ENCODE results near the gene CCDC12. TPM values are rescaled to one million over a fixed set of nuclear protein-coding genes. Genes with fewer than 3 reads are reported as not detected.

The CCDC12 gene
- total RNA-seq: 10 to 100 TPM; 46.7 to 47.8 TPM
- 44.4 TPM for polyA plus RNA-seq (2013, experiment 1 of 2)
- polyA plus RNA-seq (2013, experiment 2 of 2): 41.1 TPM
- long read RNA-seq, experiment 1, partial matches to known transcripts: 11 of 15 reads
- long read RNA-seq, experiment 1, other reads (novel, unspliced or antisense): 4 of 15 reads
- long read RNA-seq, experiment 2, partial matches to known transcripts: 30 of 34 reads
- long read RNA-seq, experiment 2, other reads (novel, unspliced or antisense): 3 of 34 reads
- long read RNA-seq, experiment 3, partial matches to known transcripts: 18 of 28 reads
- long read RNA-seq, experiment 3, other reads (novel, unspliced or antisense): 4 of 28 reads
- long read RNA-seq, experiment 4, partial matches to known transcripts: 107 of 126 reads
- long read RNA-seq, experiment 4, other reads (novel, unspliced or antisense): 17 of 126 reads

DNA sequence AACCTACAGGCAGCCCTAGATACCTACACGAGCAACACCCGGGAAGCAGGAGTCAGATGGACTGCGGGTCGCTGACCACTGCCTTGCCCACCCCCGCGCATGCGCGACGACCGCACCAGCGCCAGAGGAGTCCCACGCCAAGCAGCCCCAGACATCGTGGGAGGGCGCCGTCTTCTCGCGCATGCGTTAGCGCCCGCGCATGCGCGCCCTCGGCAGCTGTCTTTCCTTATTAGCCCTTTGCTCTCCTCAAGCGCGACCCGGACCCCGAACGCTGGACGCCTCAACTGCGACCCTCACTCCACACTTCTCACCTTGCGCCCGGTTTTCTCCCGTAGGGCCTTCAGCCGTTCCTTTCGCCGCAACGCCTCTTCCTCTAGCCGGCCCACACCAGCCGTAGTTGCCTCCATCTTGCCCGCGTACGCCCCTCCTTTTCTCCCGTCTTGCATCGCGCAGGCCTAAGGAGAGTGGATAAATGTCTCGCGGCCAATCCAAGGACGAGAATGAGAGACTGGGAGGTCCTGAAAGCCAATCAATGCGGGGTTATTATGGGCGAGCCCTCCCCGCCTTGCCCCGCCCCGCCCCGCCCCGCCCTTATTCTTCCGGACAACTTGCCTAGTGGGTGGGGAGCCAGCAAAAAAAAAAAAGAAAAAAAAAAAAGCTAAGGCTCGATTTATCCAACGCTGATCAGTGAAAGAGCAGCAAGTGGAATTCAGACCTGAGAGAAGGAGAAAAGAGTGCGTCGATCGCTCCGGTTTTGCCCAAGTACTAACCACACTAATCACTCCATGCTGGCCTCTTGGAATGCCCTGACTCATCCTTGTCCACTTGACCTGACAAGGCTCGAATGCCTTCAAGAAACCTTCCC, at the start of gene CCDC12:
CCDC12 (minus strand) TSS at position 420 of the 865 bp plus-strand sequence; CDS start at position 407, 13 bp downstream.
- peak; percentile 99 for DNase-seq
- no peaks in the 10 kb centered on the region for H3K9me3 ChIP-seq (ENCODE audit: control insufficient read depth, low read length)
- Mint-ChIP-seq H3K9me3 (no peaks in the 10 kb centered on the region), H3K4me3 (peak within 1 kb of the TSS; percentile 91), H3K27ac (peak within 1 kb of the TSS; percentile 98), H3K4me1 (peaks cover 16% of the 10 kb centered on the region), H3K36me3 (ENCODE audit: low read depth) (peaks cover 16% of the 10 kb centered on the region), H3K27me3 (ENCODE audit: insufficient read depth) (peaks cover 3% of the 10 kb centered on the region)
- TF ChIP-seq, protein P1, sequence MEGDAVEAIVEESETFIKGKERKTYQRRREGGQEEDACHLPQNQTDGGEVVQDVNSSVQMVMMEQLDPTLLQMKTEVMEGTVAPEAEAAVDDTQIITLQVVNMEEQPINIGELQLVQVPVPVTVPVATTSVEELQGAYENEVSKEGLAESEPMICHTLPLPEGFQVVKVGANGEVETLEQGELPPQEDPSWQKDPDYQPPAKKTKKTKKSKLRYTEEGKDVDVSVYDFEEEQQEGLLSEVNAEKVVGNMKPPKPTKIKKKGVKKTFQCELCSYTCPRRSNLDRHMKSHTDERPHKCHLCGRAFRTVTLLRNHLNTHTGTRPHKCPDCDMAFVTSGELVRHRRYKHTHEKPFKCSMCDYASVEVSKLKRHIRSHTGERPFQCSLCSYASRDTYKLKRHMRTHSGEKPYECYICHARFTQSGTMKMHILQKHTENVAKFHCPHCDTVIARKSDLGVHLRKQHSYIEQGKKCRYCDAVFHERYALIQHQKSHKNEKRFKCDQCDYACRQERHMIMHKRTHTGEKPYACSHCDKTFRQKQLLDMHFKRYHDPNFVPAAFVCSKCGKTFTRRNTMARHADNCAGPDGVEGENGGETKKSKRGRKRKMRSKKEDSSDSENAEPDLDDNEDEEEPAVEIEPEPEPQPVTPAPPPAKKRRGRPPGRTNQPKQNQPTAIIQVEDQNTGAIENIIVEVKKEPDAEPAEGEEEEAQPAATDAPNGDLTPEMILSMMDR (conservative IDR thresholded peaks at IDR 0.05): no peak
- WGBS, 2 experiments (ENCODE audit: insufficient coverage in 1 of 2, insufficient read length in 1 of 2): 1% methylated on average over 29 to 64 of the region's 64 CpGs
- H3K27ac ChIP-seq (ENCODE audit: low read depth, low read length): peak within 1 kb of the TSS; percentile 88
- peaks cover 18% of the 10 kb centered on the region for H3K36me3 ChIP-seq (ENCODE audit: control insufficient read depth, insufficient read depth, low read length)
- peak within 1 kb of the TSS; percentile 85 for H3K4me3 ChIP-seq (ENCODE audit: low read length)
- peaks cover 4% of the 10 kb centered on the region for H3K4me1 ChIP-seq (ENCODE audit: control insufficient read depth, insufficient read depth, low read length)
- peak within 1 kb of the TSS; percentile 91 for H3K9ac ChIP-seq (ENCODE audit: extremely low read depth, low read length, poor library complexity, severe bottlenecking)
- H3K27me3 ChIP-seq (ENCODE audit: control insufficient read depth, insufficient read depth, low read length, poor library complexity, severe bottlenecking): no peaks in the 10 kb centered on the region

DNA sequence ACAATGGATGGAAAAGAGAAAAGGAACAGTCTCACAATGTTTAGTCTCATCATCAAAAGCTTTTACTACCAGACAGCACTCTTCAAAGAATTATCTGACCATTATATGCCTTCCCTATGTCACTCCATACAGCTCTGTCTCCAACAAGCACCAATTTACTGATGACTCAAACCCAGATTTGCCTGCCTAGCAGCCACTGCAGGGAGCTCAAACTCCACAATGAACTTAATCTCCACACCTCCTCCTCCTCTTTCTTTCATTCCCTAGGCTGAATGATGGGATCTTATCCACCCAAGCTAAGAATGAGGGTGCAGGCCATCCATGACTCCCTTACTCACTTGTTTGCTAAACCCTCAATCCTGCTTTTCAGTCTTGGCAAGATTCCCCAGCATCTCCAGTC, 48.4 kb upstream of the CCDC12 start:
- H3K27ac Mint-ChIP-seq: peak overlapping the region; percentile 52
- peak; percentile 73 for DNase-seq
- no peaks in the 10 kb centered on the region for H3K27me3 ChIP-seq (ENCODE audit: control insufficient read depth, insufficient read depth, low read length, poor library complexity, severe bottlenecking)
- H3K4me1 Mint-ChIP-seq: peaks cover 33% of the 10 kb centered on the region
- peaks cover 12% of the 10 kb centered on the region for H3K4me1 ChIP-seq (ENCODE audit: control insufficient read depth, insufficient read depth, low read length)
- H3K36me3 ChIP-seq (ENCODE audit: control insufficient read depth, insufficient read depth, low read length): peaks cover 5% of the 10 kb centered on the region
- H3K4me3 Mint-ChIP-seq: no peak overlapping the region
- no peaks in the 10 kb centered on the region for H3K9me3 Mint-ChIP-seq
- H3K4me3 ChIP-seq (ENCODE audit: low read length): peak overlapping the region; percentile 50
- TF ChIP-seq, protein P1 (conservative IDR thresholded peaks at IDR 0.05): peak; percentile 32
- H3K9ac ChIP-seq (ENCODE audit: extremely low read depth, low read length, poor library complexity, severe bottlenecking): no peak overlapping the region
- H3K36me3 Mint-ChIP-seq (ENCODE audit: low read depth): peaks cover 24% of the 10 kb centered on the region
- H3K27me3 Mint-ChIP-seq (ENCODE audit: insufficient read depth): no peaks in the 10 kb centered on the region
- H3K9me3 ChIP-seq (ENCODE audit: control insufficient read depth, low read length): no peaks in the 10 kb centered on the region
- no peak overlapping the region for H3K27ac ChIP-seq (ENCODE audit: low read depth, low read length)

DNA sequence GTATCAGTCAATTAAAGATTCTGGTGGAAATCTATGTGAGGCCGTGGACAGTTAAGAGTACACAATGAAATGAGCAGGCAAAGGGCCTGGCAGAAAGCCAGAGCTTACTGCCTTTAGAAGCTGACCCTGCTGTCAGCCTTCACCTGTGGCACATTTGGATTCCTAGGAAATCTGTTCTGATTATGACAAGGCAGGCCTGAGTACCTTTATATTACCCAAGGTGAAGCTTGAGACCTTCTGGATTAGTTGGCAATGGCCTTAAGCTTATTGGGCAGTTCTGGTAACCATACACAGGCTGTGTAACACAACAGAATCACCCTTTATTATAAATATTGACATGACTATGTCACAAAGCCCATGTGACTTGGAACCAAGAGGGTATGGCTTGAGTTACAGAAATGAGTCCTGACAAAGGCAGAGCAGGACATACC, 46.1 kb upstream of the CCDC12 start:
- WGBS, 2 experiments (ENCODE audit: insufficient coverage in 1 of 2, insufficient read length in 1 of 2): 90 to 100% methylated on average over 1 of the region's 1 CpG
- Mint-ChIP-seq H3K27ac (peak overlapping the region; percentile 33), H3K27me3 (ENCODE audit: insufficient read depth) (no peaks in the 10 kb centered on the region), H3K4me3 (no peak overlapping the region), H3K9me3 (no peaks in the 10 kb centered on the region), H3K4me1 (peaks cover 25% of the 10 kb centered on the region), H3K36me3 (ENCODE audit: low read depth) (peaks cover 28% of the 10 kb centered on the region)
- Histone ChIP-seq H3K36me3 (ENCODE audit: control insufficient read depth, insufficient read depth, low read length) (peaks cover 26% of the 10 kb centered on the region), H3K9me3 (ENCODE audit: control insufficient read depth, low read length) (no peaks in the 10 kb centered on the region), H3K9ac (ENCODE audit: extremely low read depth, low read length, poor library complexity, severe bottlenecking) (no peak overlapping the region), H3K4me3 (ENCODE audit: low read length) (no peak overlapping the region), H3K4me1 (ENCODE audit: control insufficient read depth, insufficient read depth, low read length) (peaks cover 8% of the 10 kb centered on the region), H3K27me3 (ENCODE audit: control insufficient read depth, insufficient read depth, low read length, poor library complexity, severe bottlenecking) (no peaks in the 10 kb centered on the region), H3K27ac (ENCODE audit: low read depth, low read length) (no peak overlapping the region)
- DNase-seq: no peak
- TF ChIP-seq, protein P1 (conservative IDR thresholded peaks at IDR 0.05): no peak
